ENCODE measurements around the gene DARS1.

The DARS1 gene

GRCh38 chr2:136013136-136013685 lies 27.8 kb upstream of the DARS1 start:
- no peaks in the 10 kb centered on the region for H3K9me3 ChIP-seq (ENCODE audit: control insufficient read depth, low read length)
- no peaks in the 10 kb centered on the region for H3K27me3 ChIP-seq (ENCODE audit: control insufficient read depth, insufficient read depth, low read length)
- H3K4me3 ChIP-seq (ENCODE audit: low read length): no peak overlapping the region
- peaks cover 6% of the 10 kb centered on the region for H3K4me1 ChIP-seq (ENCODE audit: control insufficient read depth, insufficient read depth, low read length)
- H3K9ac ChIP-seq (ENCODE audit: low read length): no peak overlapping the region
- H3K36me3 ChIP-seq (ENCODE audit: control insufficient read depth, insufficient read depth, low read length): no peaks in the 10 kb centered on the region

- peaks cover 6% of the 10 kb centered on the region for H3K4me1 ChIP-seq (ENCODE audit: control insufficient read depth, insufficient read depth, low read length)
- no peaks in the 10 kb centered on the region for H3K36me3 ChIP-seq (ENCODE audit: control insufficient read depth, insufficient read depth, low read length)
- H3K27me3 ChIP-seq (ENCODE audit: control insufficient read depth, insufficient read depth, low read length): no peaks in the 10 kb centered on the region
Measured at GRCh38 chr2:136012315-136012714, 26.9 kb upstream of the DARS1 start.

GRCh38 chr2:136010126-136010525 lies 24.7 kb upstream of the DARS1 start:
- Histone ChIP-seq H3K9me3 (ENCODE audit: control insufficient read depth, low read length) (no peaks in the 10 kb centered on the region), H3K9ac (ENCODE audit: low read length) (no peak overlapping the region), H3K4me1 (ENCODE audit: control insufficient read depth, insufficient read depth, low read length) (peaks cover 6% of the 10 kb centered on the region), H3K36me3 (ENCODE audit: control insufficient read depth, insufficient read depth, low read length) (no peaks in the 10 kb centered on the region), H3K4me3 (ENCODE audit: low read length) (no peak overlapping the region), H3K27me3 (ENCODE audit: control insufficient read depth, insufficient read depth, low read length) (no peaks in the 10 kb centered on the region)

More at GRCh38 chr2:136012315-136012714, 26.9 kb upstream of the DARS1 start:
- Histone ChIP-seq H3K4me3 (ENCODE audit: low read length) (no peak overlapping the region), H3K9ac (ENCODE audit: low read length) (no peak overlapping the region), H3K9me3 (ENCODE audit: control insufficient read depth, low read length) (no peaks in the 10 kb centered on the region)

- Histone ChIP-seq H3K4me3 (ENCODE audit: low read length) (no peak overlapping the region), H3K4me1 (ENCODE audit: control insufficient read depth, insufficient read depth, low read length) (no peaks in the 10 kb centered on the region)
Measured at GRCh38 chr2:136008205-136008865, 22.9 kb upstream of the DARS1 start.

GRCh38 chr2:136006658-136007057 lies 21.2 kb upstream of the DARS1 start:
- Histone ChIP-seq H3K36me3 (ENCODE audit: control insufficient read depth, insufficient read depth, low read length) (no peaks in the 10 kb centered on the region), H3K9me3 (ENCODE audit: control insufficient read depth, low read length) (no peaks in the 10 kb centered on the region), H3K9ac (ENCODE audit: low read length) (no peak overlapping the region), H3K4me3 (ENCODE audit: low read length) (no peak overlapping the region), H3K4me1 (ENCODE audit: control insufficient read depth, insufficient read depth, low read length) (no peaks in the 10 kb centered on the region), H3K27me3 (ENCODE audit: control insufficient read depth, insufficient read depth, low read length) (no peaks in the 10 kb centered on the region)

More at GRCh38 chr2:136008205-136008865, 22.9 kb upstream of the DARS1 start:
- Histone ChIP-seq H3K9ac (ENCODE audit: low read length) (no peak overlapping the region), H3K27me3 (ENCODE audit: control insufficient read depth, insufficient read depth, low read length) (no peaks in the 10 kb centered on the region), H3K9me3 (ENCODE audit: control insufficient read depth, low read length) (no peaks in the 10 kb centered on the region), H3K36me3 (ENCODE audit: control insufficient read depth, insufficient read depth, low read length) (no peaks in the 10 kb centered on the region)

- Histone ChIP-seq H3K9me3 (ENCODE audit: control insufficient read depth, low read length) (no peaks in the 10 kb centered on the region), H3K4me1 (ENCODE audit: control insufficient read depth, insufficient read depth, low read length) (no peaks in the 10 kb centered on the region), H3K4me3 (ENCODE audit: low read length) (no peak overlapping the region), H3K36me3 (ENCODE audit: control insufficient read depth, insufficient read depth, low read length) (no peaks in the 10 kb centered on the region), H3K9ac (ENCODE audit: low read length) (no peak overlapping the region), H3K27me3 (ENCODE audit: control insufficient read depth, insufficient read depth, low read length) (no peaks in the 10 kb centered on the region)
Measured at GRCh38 chr2:136005462-136006196, 20.2 kb upstream of the DARS1 start.

- Histone ChIP-seq H3K27me3 (ENCODE audit: control insufficient read depth, insufficient read depth, low read length) (no peaks in the 10 kb centered on the region), H3K36me3 (ENCODE audit: control insufficient read depth, insufficient read depth, low read length) (no peaks in the 10 kb centered on the region), H3K9ac (ENCODE audit: low read length) (no peak overlapping the region), H3K9me3 (ENCODE audit: control insufficient read depth, low read length) (no peaks in the 10 kb centered on the region), H3K4me3 (ENCODE audit: low read length) (no peak overlapping the region), H3K4me1 (ENCODE audit: control insufficient read depth, insufficient read depth, low read length) (no peaks in the 10 kb centered on the region)
Measured at GRCh38 chr2:136004965-136005364, 19.5 kb upstream of the DARS1 start.

- no peaks in the 10 kb centered on the region for H3K27me3 ChIP-seq (ENCODE audit: control insufficient read depth, insufficient read depth, low read length)
- H3K4me1 ChIP-seq (ENCODE audit: control insufficient read depth, insufficient read depth, low read length): no peaks in the 10 kb centered on the region
- H3K36me3 ChIP-seq (ENCODE audit: control insufficient read depth, insufficient read depth, low read length): no peaks in the 10 kb centered on the region
- no peak overlapping the region for H3K9ac ChIP-seq (ENCODE audit: low read length)
- H3K4me3 ChIP-seq (ENCODE audit: low read length): no peak overlapping the region
- no peaks in the 10 kb centered on the region for H3K9me3 ChIP-seq (ENCODE audit: control insufficient read depth, low read length)
Measured at GRCh38 chr2:136001131-136001530, 15.7 kb upstream of the DARS1 start.

GRCh38 chr2:136000502-136000901 lies 15.1 kb upstream of the DARS1 start:
- no peaks in the 10 kb centered on the region for H3K27me3 ChIP-seq (ENCODE audit: control insufficient read depth, insufficient read depth, low read length)
- H3K4me3 ChIP-seq (ENCODE audit: low read length): no peak overlapping the region
- H3K36me3 ChIP-seq (ENCODE audit: control insufficient read depth, insufficient read depth, low read length): no peaks in the 10 kb centered on the region
- H3K9me3 ChIP-seq (ENCODE audit: control insufficient read depth, low read length): no peaks in the 10 kb centered on the region
- H3K4me1 ChIP-seq (ENCODE audit: control insufficient read depth, insufficient read depth, low read length): no peaks in the 10 kb centered on the region
- no peak overlapping the region for H3K9ac ChIP-seq (ENCODE audit: low read length)

- Histone ChIP-seq H3K9ac (ENCODE audit: low read length) (no peak overlapping the region), H3K36me3 (ENCODE audit: control insufficient read depth, insufficient read depth, low read length) (no peaks in the 10 kb centered on the region), H3K4me3 (ENCODE audit: low read length) (no peak overlapping the region), H3K27me3 (ENCODE audit: control insufficient read depth, insufficient read depth, low read length) (no peaks in the 10 kb centered on the region), H3K4me1 (ENCODE audit: control insufficient read depth, insufficient read depth, low read length) (no peaks in the 10 kb centered on the region), H3K9me3 (ENCODE audit: control insufficient read depth, low read length) (no peaks in the 10 kb centered on the region)
Measured at GRCh38 chr2:135999899-136000298, 14.5 kb upstream of the DARS1 start.

GRCh38 chr2:135998879-135999278 lies 13.5 kb upstream of the DARS1 start:
- no peaks in the 10 kb centered on the region for H3K27me3 ChIP-seq (ENCODE audit: control insufficient read depth, insufficient read depth, low read length)
- no peaks in the 10 kb centered on the region for H3K4me1 ChIP-seq (ENCODE audit: control insufficient read depth, insufficient read depth, low read length)
- no peaks in the 10 kb centered on the region for H3K9me3 ChIP-seq (ENCODE audit: control insufficient read depth, low read length)
- no peak overlapping the region for H3K9ac ChIP-seq (ENCODE audit: low read length)
- H3K4me3 ChIP-seq (ENCODE audit: low read length): no peak overlapping the region
- H3K36me3 ChIP-seq (ENCODE audit: control insufficient read depth, insufficient read depth, low read length): no peaks in the 10 kb centered on the region

- Histone ChIP-seq H3K9ac (ENCODE audit: low read length) (no peak overlapping the region), H3K36me3 (ENCODE audit: control insufficient read depth, insufficient read depth, low read length) (no peaks in the 10 kb centered on the region), H3K4me3 (ENCODE audit: low read length) (no peak overlapping the region), H3K9me3 (ENCODE audit: control insufficient read depth, low read length) (no peaks in the 10 kb centered on the region), H3K4me1 (ENCODE audit: control insufficient read depth, insufficient read depth, low read length) (no peaks in the 10 kb centered on the region), H3K27me3 (ENCODE audit: control insufficient read depth, insufficient read depth, low read length) (no peaks in the 10 kb centered on the region)
Measured at GRCh38 chr2:135997380-135997779, 12.0 kb upstream of the DARS1 start.
